Left renal pelvis (tissue), 4 donors: ENCODE measurements around the gene FAM98A. TPM values are rescaled to one million over a fixed set of nuclear protein-coding genes. Genes with fewer than 3 reads are reported as not detected.

Source experiments
- DNase-seq, 4 donors: peaks; one replicate each; pipeline ENCODE4 v3.0.0-alpha.2; 2013; ENCODE audit warnings: low read depth in 4 of 4, low spot score in 3 of 4
- polyA plus RNA-seq, 4 donors: library from polyadenylated mRNA; unstranded; fragments of 120-200 nt; gene quantifications; one replicate each; pipeline ENCODE4 v1.2.1, GENCODE V29; 2013; ENCODE audit not compliant: insufficient read length in 4 of 4

The FAM98A gene
- polyA plus RNA-seq, 4 donors = 52.2 to 58.5 (median 55.0) TPM

DNA sequence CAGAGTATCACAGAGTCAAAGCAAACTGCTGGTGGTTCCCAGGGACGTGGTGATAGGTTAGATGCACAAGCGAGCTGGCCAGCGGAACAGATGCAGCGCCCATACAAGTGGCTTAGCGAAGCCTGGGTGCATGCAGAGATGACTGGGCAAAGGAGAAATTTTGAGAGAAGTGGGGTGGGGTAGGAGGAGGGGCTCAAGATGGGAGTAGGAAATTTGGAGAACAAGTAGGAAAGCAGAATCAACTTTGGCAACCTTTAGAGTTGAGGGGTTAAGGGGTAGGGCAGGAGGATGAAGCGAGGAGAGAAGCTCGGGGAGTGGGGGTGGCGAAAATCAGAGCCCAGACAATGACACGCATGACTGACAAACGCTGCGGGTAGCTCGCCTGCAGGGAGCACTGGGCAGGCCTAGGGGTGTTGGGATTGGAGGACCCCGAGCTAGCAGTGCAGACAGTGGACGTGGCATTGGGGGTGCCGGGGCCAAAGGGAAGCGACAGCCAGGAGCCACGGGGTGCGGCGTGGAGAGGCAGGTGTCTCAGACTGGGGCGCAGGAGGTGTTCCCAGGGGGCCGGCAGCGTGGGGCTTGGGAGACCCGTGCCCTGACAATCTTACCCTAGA, 431 bp downstream of the FAM98A start:
- peak in 1 of 4 donors; percentile 25 for DNase-seq

DNA sequence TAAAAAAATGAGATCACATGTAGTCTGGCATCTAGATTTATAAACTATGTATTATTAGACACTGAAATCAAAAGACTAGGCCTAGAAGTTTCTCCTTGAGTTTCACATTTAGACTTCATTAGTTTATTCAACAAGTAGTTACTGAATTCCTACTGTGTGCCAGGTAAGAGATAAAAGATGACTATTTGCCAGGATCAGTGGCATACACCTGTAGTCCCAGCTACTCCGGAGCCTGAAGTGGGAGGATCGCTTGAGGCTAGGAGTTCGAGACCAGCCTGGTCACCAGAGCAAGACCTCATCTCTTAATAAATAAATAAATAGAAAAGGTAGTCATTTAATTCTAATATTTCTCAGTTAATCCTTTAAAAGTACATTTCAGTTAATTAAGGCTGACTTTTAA, 2.1 kb downstream of the FAM98A start:
- no peak for DNase-seq

DNA sequence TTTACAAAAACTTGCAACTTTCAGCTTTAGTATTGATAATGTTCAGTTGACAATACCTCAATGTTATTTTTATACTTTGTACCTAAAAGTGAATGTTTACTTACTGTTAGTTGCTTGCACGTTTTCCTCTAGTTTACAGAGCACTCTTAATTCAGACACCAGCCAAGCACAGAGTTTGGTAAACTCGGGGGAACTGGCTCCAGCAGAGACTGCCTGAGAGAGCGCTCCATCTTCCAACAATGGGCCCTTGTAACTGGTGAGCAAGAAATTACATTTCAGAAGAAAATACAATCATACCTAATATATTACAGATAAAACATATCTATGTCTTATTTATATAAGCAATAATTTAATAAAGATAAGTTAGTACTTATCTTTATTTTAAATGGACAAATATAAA, 3.7 kb downstream of the FAM98A start:
- DNase-seq = no peak

DNA sequence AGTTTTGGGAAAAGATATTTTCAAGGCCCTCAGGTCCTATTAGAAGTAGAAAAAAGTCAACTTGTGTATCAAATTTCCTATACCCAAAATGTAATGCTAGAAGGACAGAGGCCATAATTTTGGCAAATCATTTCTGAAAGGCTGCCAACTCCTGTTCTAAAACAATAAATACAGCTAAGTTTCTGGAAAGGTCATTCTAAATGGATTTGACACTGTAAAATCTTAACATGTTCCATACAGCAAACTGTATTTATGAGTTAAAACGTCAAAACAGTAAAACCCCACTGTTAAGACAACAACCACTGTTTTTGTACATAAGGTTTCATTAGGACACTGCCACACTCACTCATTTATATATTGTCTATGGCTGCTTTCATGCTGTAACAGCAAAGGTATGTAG, 9.7 kb downstream of the FAM98A start:
- no peak for DNase-seq

DNA sequence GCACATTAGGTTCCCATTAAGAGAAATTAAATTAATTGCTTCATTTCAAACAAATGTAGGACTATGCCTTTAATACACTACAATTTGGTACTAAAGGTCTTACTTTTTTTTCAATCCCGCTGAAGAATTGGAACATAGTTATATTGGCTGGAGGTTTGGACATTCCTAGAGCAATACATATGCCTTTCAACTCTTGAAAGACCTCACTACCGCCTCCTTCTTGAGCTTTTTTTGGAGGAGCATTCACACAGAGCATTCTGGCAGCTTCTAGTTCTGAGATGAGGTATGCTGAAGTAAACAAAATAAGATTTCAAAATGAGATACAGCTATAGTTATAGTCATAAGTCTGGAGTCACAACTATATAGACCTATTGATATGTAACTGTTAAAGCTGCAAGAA, 10.9 kb downstream of the FAM98A start:
- DNase-seq = no peak

DNA sequence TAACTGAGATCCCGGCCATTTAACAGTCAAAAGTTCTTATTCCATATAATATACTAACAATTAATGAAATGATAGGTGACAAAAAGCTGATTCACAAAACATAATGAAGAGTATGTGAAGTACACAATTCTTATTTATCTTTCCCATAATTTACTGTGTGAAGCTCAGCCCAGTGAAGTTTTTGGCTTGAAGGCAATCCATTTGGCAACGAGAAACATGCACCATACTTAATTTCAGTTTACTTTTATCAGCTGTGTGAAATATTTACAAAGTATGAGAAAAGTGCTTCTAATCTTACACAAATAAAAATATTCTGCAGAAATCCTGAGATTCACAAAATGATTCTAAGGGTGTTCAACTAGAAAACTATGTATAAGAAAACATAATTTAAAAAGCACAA, 12.3 kb downstream of the FAM98A start:
- no peak for DNase-seq

DNA sequence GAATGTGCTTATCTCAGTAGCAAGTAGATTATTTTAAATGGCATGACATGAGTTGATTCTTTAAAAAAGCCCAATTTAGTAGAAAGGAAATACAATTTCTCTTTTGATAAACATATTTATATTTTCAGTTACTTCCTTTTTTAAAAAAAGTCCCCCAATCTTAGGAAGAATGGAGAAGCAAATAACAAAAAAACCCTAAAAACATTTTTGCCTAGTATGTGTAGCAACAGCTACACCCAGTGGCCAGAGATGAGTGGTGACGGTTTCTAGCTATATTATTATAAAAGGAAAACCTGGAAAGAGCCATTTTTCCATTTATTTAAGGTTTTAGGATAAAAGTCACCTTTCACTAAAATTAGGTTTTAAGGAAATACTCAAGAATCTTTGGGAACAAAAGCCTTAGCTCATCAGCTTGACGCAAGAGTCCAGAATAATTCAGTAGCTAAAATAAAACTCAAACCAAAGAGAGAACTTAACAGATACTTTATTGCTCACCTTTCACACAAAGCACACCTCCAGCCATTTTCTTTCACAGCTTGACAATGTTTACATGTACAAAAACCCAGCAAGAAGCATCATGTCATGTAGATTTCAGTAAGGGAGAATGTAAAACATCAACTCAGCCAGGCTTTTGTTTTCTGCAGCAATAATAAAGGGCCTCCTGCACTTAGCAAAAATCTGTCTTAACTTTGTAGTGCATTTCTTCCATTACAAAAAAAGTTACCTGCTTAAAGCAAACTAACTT, 15.7 kb downstream of the FAM98A start:
- no peak for DNase-seq

DNA sequence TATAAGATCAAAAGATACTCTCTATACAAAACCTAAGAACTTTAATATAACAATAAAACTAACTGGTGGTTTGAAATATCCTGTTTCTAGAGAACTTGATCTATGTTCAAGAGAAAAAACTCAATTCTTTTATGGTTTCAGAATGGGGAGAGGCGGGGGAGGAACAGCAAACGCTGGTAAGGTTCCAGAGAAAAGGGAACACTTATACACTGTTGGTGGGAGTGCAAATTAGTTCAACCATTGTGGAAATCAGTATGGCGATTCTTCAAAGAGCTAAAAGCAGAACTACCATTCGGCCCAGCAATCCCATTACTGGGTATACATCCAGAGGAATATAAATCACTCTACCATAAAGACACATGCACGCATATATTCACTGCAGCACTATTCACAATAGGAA, 17.2 kb downstream of the FAM98A start:
- no peak for DNase-seq

DNA sequence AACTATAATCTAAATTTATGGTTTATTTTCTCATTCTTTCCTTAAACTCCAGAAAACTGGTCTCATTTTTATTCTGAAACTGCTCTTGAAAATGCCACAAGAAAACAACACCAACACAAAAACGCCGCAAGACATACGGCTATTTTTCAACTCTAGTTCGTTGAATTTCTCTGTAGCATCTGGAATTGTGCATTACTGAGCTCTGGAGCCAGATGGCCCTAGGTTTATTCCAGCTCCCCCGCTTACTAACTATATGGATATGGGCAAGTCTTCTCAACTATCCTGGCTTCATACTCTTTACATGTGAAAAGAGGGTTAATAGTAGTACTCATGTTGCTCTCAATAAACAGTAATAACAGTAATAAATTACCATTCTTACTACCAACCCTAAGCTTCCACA, 19.9 kb downstream of the FAM98A start:
- no peak for DNase-seq

DNA sequence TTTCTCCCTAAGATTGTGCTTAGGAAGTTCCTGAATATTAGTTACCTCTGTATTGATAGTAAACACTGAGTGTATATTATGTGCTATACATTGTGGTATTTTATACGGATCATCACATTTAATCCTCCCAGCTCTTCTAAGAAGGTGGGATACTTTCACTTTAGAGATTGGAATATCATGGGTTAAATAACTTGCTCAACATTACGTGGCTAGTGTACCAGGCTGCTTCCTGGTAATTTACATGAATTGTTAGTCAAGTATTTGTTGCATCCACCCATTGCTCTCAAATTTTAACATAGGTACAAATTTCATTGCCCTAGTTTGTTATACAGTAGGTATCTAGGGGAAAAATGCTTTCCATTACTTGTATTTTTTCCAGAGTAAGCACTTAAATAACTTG, 21.4 kb downstream of the FAM98A start:
- no peak for DNase-seq

DNA sequence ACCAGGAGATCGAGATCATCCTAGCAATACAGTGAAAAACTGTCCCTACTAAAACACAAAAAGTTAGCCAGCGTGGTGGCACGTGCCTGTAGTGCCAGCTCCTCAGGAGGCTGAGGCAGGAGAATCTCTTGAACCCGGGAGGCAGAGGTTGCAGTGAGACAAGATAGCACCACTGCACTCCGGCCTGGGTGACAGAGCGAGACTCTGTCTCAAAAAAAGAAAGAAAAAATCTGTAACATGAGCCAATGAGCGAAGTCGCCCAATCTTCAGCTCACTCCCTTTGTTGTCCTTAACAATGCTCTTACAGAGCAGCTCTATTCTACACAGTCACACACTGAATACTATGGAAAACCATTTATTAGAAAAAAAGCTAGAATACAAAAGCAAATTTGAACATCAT, 22.0 kb downstream of the FAM98A start:
- DNase-seq = no peak

DNA sequence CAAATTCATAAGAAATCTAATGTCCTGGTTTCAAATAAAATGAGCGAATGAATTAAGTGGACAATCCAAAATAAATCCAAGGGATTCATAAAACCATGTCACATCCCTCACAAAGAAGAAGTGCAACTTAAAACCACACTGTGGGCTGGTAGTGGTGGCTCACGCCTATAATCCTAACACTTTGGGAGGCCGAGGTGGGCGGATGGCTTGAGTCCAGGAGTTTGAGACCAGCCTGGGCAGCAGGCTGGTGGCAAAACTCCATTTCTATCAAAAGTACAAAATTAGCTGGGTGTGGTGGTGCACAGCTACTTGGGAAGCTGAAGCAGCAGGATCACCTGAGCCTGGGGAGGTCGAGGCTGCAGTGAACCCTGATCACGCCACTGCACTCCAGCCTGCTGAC, 25.4 kb downstream of the FAM98A start:
- no peak for DNase-seq

DNA sequence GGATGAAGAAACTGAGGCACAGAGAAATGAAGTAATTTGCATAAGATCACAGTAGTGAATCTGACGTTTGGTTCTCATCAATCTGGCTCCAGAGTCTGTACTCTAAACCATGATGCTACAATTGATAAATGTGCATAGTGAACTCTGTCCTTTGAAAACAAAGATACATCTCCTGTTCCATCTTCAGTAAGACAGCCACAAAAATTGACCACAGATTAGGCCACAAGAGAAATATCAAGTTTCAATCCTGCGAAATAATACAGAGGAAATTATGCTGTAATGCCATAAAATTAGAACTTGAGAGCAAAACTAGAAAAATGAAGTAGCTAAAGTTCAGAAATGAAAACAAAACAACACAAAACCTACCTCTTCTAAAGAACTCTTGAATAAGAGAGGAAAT, 28.4 kb downstream of the FAM98A start:
- no peak for DNase-seq

DNA sequence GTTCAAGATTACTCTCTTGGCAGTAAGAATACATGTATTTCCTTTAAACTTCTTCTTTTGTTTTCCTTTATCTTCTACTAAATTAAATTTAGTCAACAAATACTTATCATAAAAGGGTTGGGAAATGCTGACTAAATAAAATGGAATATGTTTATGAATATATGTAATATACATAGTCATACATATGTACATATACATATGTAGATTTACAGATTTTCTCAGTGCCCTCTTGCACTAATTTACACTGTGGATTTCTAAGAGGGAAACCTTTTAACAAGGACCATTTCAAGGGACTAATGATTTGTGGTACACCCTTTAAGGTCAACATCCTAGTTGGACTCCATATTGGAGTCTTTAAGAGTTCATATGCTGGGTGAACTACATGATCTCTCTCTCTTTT, 37.2 kb downstream of the FAM98A start:
- no peak for DNase-seq

DNA sequence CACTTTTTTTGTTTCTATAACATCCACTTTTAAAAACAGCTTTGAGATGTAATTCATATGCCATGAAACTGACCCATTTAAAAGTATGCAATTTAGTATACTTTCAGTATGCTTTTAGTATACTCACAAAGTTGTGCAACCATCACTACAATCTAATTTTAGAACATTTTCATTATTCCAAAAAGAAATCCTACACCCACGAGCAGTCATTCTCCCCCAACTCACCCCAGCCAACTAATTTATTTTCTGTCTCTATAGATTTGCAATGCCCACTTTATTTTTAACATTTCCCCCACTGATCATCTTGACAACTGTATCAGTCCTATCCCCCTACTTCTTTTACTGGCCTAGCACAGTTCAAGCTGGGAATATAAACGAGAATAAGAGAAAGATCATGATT, 39.1 kb downstream of the FAM98A start:
- DNase-seq = no peak

DNA sequence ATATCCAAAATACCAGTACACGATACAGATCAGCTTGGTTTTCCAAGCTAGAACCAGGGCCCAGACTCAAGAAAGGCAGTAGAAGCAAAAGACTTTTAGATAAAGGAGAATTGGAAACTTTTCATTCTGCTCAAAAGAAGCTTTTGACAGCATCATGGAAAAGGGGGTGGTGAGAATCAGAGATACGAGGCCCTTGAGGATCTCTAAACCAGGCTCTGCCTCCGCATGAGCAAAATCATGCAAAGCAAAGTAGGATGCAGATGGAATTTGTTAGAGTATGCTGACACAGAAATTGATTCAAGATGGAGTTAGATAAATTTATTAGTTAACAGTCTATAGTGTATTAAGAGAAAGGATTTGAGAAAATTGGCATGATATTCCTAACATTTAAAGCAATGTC, 39.8 kb downstream of the FAM98A start:
- DNase-seq = no peak

DNA sequence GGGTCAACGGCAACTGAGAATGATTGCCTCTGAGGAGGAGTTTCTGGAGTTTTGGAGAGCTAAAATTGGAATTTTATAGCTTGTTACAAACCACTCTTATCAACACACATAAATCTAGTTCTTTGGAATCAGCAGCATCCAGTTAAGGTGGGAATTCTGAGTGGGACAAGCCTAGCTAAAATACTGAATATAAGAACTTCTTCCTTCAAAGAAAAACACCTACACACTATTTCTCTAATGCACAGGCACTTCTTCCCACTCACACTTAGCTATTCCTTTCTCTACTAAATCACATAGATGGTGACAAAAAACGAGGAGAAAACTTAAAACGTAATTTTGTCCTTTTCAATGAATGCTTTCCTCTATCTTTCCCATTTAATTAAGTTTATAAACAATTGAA, 43.4 kb downstream of the FAM98A start:
- no peak for DNase-seq

DNA sequence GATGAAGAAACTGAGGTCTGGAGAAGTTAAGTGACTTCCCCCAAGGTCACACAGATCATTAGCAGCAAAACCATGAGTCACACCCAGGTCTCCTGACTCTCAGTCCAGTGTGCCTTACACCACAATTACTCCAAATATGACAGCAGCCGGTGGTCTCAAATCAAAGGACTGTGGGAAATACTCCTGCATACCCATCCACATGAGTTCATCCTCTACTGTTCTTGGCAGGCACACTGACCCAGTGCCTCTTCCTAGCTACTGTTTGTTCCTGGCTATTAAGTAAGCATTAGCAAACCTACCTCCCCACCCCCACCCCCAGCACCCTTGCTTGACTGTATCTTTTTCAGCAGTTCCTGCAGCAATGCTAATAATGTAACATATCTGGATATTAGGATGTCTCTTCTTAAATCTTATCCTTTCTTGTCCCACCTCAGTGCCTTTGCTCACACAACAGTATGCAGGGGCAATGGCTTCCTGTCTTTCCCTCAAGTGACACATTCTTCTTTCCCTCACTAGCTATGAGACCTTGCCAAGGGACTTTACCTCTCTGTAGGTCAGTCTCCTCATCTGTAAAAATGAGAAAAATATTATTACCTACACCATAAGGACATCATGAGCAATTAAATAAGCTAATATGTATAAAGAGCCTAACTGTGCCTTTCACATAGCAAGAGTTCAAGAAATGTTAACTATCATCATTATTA, 46.2 kb downstream of the FAM98A start:
- DNase-seq = no peak

DNA sequence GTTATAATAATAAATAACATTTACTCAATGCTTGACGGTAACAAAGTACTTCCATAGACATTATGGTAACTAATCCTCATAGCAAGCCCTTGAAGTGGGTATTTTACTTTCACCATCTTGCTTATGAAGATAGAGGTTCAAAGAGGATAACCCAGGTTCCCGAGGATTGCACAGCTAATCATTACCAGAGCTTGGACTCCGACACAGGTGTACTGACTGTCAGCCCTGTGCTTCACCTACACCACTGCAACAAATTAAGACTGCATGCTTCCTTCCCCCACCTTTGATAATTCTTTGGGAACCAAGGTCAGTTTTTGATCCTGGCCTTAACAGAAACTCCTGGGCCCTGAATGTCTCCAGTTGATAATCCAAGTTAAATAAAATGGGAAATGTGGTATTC, 48.9 kb downstream of the FAM98A start:
- DNase-seq = no peak

DNA sequence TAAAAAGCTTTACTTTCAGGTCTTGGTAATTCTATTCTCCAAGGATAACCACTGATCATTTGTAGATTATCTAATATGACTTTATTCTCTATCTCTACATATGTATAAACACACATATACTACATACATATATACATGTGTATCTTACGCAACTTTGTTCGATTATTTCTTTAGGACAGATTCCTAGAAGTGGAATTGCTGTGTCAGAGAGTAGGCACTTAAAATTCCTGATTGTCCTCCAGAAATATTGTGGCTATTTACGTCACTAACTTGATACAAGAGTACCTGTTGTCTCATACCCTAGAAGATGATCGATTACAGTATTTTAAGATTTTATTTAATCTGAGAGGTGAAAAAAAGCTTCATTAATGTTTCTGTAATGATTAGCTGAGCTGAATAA, 57.9 kb downstream of the FAM98A start:
- no peak for DNase-seq

DNA sequence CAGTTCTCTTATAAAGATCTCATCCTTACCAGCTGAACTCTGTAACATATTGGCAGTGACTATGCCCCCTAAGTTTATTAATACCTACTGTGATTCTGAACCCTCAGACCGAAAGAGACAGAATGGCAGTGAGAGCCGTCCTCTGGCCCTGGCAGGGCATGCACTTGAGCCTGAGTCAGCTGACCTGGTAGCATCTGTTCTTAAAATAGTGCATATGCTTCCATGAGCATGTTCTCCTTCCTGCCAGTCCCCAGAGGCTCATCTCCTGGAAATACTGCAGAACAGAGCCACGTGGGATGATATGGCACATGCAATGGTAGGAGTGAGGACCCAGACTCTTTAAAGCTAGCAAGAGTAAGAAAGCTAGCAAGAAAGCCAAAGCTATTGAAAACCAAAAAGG, 63.7 kb downstream of the FAM98A start:
- no peak for DNase-seq
